Calu3 (cell line): ENCODE data around the gene TIMM22. TPM values are rescaled to one million over a fixed set of nuclear protein-coding genes. Genes with fewer than 3 reads are reported as not detected.
"Not testable (repeated sequence)": the region's sequence is repeated elsewhere in the genome, so short reads cannot be mapped to it uniquely, and the experiment has no call there.

Source experiments
- BruUV-seq: library from RNA; stranded (reverse); fragments of 400-500 nt; replicated peaks from 2 replicates; lab custom pipeline; 2021; lab: Mats Ljungman, UMichigan
- CTCF ChIA-PET: fragments of 300-600 bp; sonication (Branson Sonifier 250); formaldehyde crosslinking; loops from one replicate; lab custom pipeline; 2022; ENCODE audit warnings: antibody characterized with exemption; lab: Charles Lee
- DNase-seq: peaks from one replicate; pipeline ENCODE4 v3.0.0; 2022
- H3K27ac Mint-ChIP-seq: one replicate; pipeline ENCODE4 v1.8.0; 2022; ENCODE audit warnings: mixed read lengths; ENCODE audit not compliant: unreplicated experiment
- H3K27me3 Mint-ChIP-seq: one replicate; pipeline ENCODE4 v1.8.0; 2022; ENCODE audit warnings: mixed read lengths; ENCODE audit not compliant: unreplicated experiment
- H3K36me3 Mint-ChIP-seq: one replicate; pipeline ENCODE4 v1.8.0; 2022; ENCODE audit warnings: mild to moderate bottlenecking, moderate library complexity, mixed read lengths; ENCODE audit not compliant: insufficient read depth, unreplicated experiment
- H3K4me1 Mint-ChIP-seq: one replicate; pipeline ENCODE4 v1.8.0; 2022; ENCODE audit warnings: mild to moderate bottlenecking, low read depth, mixed read lengths; ENCODE audit not compliant: unreplicated experiment
- H3K4me3 Mint-ChIP-seq: one replicate; pipeline ENCODE4 v1.8.0; 2022; ENCODE audit warnings: mild to moderate bottlenecking, low read depth, moderate library complexity, mixed read lengths; ENCODE audit not compliant: unreplicated experiment
- H3K9me3 Mint-ChIP-seq: one replicate; pipeline ENCODE4 v1.8.0; 2022; ENCODE audit warnings: low read depth, mixed read lengths; ENCODE audit not compliant: unreplicated experiment
- intact Hi-C: fragments of 100-400 bp; cut with micrococcal nuclease; formaldehyde crosslinking; loops from one replicate; pipeline ENCODE4 v1.10.0; 2022; ENCODE audit not compliant: unreplicated experiment
- total RNA-seq: library from RNA; stranded (reverse); gene quantifications from 2 replicates; pipeline ENCODE4 v1.2.3, GENCODE V29; 2022
- TF ChIP-seq, protein P1 (sequence below): fragments of 200-600 bp; IDR thresholded peaks from one replicate; pipeline ENCODE4 v1.8.0; 2022; ENCODE audit warnings: antibody characterized with exemption; ENCODE audit not compliant: unreplicated experiment

Gene TIMM22
- total RNA-seq, 1 experiment from 2014 or later, result 7.2 TPM

DNA sequence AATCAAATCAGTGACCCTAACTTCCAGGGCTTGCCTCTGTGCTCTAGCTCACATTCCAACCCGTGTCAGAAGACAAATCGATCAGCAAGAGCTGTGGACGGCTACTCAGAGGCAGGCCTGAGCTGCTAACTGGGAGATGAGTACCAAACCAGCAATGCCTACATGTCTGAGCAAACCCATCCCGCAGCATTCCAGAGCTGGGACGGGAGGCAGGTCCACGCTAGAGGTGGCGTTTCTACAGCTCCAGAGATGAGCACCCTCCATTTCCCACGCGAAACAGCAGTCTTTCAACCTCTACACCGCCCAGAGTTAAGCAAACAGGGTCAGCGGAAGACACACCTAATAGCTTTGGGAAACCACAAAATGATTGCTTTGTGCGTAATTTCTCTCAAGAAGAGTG is 23.9 kb upstream of the TIMM22 start:
- H3K27ac Mint-ChIP-seq, result no peak overlapping the region
- H3K4me1 Mint-ChIP-seq, result peaks cover 6% of the 10 kb centered on the region
- CTCF ChIA-PET, result interaction anchor here (0.7 kb wide), 1 partner anchor 1386 kb away, joined by 3 read pairs; no protein-coding TSS in a partner anchor
- DNase-seq, result peak; percentile 16
- TF ChIP-seq, protein P1, sequence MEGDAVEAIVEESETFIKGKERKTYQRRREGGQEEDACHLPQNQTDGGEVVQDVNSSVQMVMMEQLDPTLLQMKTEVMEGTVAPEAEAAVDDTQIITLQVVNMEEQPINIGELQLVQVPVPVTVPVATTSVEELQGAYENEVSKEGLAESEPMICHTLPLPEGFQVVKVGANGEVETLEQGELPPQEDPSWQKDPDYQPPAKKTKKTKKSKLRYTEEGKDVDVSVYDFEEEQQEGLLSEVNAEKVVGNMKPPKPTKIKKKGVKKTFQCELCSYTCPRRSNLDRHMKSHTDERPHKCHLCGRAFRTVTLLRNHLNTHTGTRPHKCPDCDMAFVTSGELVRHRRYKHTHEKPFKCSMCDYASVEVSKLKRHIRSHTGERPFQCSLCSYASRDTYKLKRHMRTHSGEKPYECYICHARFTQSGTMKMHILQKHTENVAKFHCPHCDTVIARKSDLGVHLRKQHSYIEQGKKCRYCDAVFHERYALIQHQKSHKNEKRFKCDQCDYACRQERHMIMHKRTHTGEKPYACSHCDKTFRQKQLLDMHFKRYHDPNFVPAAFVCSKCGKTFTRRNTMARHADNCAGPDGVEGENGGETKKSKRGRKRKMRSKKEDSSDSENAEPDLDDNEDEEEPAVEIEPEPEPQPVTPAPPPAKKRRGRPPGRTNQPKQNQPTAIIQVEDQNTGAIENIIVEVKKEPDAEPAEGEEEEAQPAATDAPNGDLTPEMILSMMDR, result no peak
- no TSS peak for BruUV-seq
- no peaks in the 10 kb centered on the region for H3K9me3 Mint-ChIP-seq
- intact Hi-C loops, result no loop called here
- H3K27me3 Mint-ChIP-seq, result peaks cover 6% of the 10 kb centered on the region
- H3K36me3 Mint-ChIP-seq, result no peaks in the 10 kb centered on the region
- H3K4me3 Mint-ChIP-seq, result no peak overlapping the region

DNA sequence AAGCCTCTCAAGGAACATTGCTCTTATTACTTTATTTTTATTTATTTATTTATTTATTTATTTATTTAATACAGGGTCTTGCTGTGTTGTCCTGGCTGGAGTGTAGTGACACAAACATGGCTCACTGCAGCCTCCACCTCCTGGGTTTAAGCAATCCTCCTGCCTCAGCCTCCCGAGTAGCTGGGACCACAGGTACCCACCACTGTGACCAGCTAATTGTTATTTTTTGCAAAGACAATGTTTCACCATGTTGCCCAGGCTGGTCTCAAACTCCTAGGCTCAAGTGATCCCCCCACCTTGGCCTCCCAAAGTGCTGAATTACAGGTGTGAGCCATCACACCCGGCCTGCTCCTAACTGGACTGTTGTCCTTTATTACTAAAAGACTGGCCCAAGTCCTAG is 22.2 kb upstream of the TIMM22 start:
- BruUV-seq, DNase-seq, H3K27ac Mint-ChIP-seq, H3K36me3 Mint-ChIP-seq, intact Hi-C loops, H3K9me3 Mint-ChIP-seq, H3K4me3 Mint-ChIP-seq, H3K4me1 Mint-ChIP-seq: not testable (repeated sequence)
- H3K27me3 Mint-ChIP-seq, result peaks cover 11% of the 10 kb centered on the region
- CTCF ChIA-PET, result interaction anchor here (0.6 kb wide), 1 partner anchor 83 kb away, joined by 3 read pairs; no protein-coding TSS in a partner anchor

DNA sequence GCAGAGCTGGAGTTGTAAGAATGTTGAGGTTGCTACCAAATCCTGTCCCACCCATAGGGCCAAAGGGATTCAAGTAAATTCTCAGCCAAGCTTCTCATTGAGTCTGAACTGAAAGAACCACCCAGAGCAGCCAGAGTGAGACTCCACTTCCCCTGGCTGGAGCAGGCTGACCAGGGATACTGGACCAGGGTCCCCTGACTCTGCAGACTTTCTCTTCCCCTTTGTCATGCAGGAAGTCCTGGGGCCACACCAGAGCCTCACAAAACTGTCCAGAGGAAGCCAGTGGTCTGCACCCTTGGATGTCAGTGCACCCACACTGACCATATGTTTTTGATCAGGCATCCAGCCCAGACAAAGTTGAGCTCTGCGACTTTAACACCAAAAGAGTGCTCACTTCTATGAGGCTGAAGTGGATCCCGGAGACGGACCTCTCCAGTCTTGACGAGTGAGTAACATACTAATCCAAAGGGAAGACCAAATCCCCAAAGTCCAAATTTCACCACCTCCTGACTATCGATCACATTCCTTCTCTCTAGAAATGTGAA is 21.5 kb upstream of the TIMM22 start:
- Mint-ChIP-seq H3K4me3 (no peak overlapping the region), H3K27me3 (peaks cover 11% of the 10 kb centered on the region), H3K36me3 (peaks cover 5% of the 10 kb centered on the region), H3K9me3 (no peaks in the 10 kb centered on the region), H3K4me1 (peaks cover 6% of the 10 kb centered on the region), H3K27ac (no peak overlapping the region)
- TF ChIP-seq, protein P1, result no peak
- CTCF ChIA-PET, result interaction anchor here (0.7 kb wide), 1 partner anchor 24 kb away, joined by 5 read pairs; no protein-coding TSS in a partner anchor
- intact Hi-C loops, result no loop called here
- BruUV-seq, result no TSS peak
- no peak for DNase-seq

DNA sequence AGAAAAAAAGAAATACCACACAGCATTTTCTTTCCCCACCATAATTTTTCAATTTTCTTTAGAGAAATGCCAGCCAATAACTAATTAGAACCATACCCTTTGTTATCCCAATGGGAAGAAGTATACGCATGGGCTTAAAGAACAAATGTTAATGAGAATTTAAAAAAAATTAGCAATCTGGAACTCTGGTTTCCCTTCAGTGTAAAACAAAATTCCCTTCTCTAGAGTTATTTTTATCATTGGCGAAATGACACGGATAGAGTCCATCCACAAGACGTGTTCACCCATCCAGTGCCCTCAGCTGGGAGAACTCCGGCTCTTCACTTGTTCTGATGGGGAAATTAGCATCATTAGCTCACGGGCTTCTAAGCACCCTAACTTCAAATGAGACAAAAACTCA is 20.6 kb upstream of the TIMM22 start:
- no TSS peak for BruUV-seq
- TF ChIP-seq, protein P1, result no peak
- no peak for DNase-seq
- intact Hi-C loops, result no loop called here
- Mint-ChIP-seq H3K27ac (no peak overlapping the region), H3K4me1 (peaks cover 6% of the 10 kb centered on the region), H3K36me3 (peaks cover 5% of the 10 kb centered on the region), H3K27me3 (peaks cover 11% of the 10 kb centered on the region), H3K4me3 (no peak overlapping the region), H3K9me3 (no peaks in the 10 kb centered on the region)
- CTCF ChIA-PET, result interaction anchor here (0.7 kb wide), 1 partner anchor 283 kb away, joined by 3 read pairs; no protein-coding TSS in a partner anchor

DNA sequence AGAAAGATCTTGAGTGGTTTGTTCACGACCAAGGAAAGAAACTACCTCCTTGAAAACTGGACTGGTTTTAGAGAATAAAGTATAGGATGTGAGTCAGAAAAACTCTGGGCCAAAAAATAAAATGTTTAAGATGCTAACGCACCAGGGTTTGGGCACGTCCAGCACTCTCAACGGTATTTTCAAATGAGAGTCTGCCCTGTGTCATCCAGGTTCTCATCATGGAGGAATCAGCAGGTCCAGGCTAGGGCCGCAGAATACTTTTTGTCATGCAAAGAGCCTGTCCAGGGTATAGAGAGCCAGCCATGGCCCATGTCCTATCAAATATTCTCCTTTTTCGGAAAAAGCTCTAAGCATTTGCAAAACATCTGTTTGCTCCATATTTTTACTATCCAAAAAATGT is 19.8 kb upstream of the TIMM22 start:
- CTCF ChIA-PET, result no interaction called here
- intact Hi-C loops, result no loop called here
- H3K4me1 Mint-ChIP-seq, result peaks cover 6% of the 10 kb centered on the region
- peaks cover 5% of the 10 kb centered on the region for H3K36me3 Mint-ChIP-seq
- H3K4me3 Mint-ChIP-seq, result no peak overlapping the region
- no peak for DNase-seq
- peaks cover 11% of the 10 kb centered on the region for H3K27me3 Mint-ChIP-seq
- no TSS peak for BruUV-seq
- H3K27ac Mint-ChIP-seq, result no peak overlapping the region
- H3K9me3 Mint-ChIP-seq, result no peaks in the 10 kb centered on the region
- TF ChIP-seq, protein P1, result no peak
